DMS79 treated with DMSO at 0.1 percent for 48 hours (cell line): Measurements from ENCODE around the gene EVI2A.
A peak's percentile ranks its signal among the peaks of the same experiment; 100 is the strongest.
"Not testable (repeated sequence)": the region's sequence is repeated elsewhere in the genome, so short reads cannot be mapped to it uniquely, and the experiment has no call there.

Source experiments
- DNase-seq: peaks from one replicate; lab custom pipeline; 2025; lab: John Stamatoyannopoulos, UW

The EVI2A gene

GRCh38 chr17:31312223-31312622, 9.2 kb downstream of the EVI2A start:
- DNase-seq = not testable (repeated sequence)

DNA sequence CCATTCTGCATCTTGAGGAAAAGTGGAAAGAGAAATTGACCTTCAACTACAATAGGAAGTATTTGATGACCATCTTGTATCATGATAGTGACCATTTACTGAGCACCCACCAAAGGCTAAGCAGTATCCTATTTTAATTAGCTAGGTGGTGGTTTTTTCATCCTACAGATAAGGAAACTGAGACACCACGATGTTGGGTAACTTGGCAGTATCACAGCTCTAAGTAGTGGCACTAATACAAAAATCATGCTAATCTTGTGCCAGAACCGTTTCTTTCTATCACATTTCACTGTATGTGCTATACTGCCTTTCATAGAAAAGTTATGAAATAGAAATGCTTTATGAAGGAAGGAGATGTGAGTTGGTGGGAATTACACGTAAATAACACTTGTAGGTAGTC, 9.9 kb downstream of the EVI2A start:
- no peak for DNase-seq

DNA sequence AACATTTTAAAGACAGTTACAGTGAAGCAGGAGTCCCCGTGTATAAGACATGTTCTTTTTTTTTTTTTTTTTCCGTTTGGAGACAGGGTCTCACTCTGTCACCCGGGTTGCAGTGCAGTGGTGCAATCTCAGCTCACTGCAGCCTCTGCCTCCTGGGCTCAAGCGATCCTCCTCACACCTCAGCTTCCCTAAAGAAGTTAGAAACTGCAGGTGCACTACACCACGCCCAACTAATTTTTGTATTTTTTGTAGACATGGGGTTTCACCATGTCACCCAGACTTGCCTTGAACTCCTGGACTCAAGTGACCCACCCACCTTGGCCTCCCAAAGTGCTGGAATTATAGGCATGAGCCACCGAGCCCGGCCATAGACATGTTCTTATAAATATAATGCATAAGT, 10.5 kb downstream of the EVI2A start:
- no peak for DNase-seq

- DNase-seq = no peak
Measured at GRCh38 chr17:31310260-31310659, 11.2 kb downstream of the EVI2A start.

DNA sequence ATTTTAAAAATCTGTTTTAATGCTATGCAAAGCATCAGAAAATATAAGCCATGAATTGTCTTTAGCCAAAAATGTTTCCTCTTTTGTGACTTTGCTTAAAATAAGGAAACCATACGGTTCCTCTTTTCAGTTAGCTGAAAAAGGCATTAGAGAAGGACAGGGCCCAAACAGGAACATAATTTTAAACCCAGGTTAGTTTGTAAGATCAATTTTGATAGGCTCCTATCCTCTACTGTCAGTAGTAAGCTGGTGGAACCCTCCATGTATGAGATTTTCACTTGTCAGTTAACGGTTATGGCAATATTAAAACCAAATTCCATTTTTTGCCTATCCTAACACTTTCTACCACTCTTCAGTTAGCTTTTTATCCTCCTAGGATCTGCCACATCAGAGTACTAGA, 11.9 kb downstream of the EVI2A start:
- DNase-seq = no peak

DNA sequence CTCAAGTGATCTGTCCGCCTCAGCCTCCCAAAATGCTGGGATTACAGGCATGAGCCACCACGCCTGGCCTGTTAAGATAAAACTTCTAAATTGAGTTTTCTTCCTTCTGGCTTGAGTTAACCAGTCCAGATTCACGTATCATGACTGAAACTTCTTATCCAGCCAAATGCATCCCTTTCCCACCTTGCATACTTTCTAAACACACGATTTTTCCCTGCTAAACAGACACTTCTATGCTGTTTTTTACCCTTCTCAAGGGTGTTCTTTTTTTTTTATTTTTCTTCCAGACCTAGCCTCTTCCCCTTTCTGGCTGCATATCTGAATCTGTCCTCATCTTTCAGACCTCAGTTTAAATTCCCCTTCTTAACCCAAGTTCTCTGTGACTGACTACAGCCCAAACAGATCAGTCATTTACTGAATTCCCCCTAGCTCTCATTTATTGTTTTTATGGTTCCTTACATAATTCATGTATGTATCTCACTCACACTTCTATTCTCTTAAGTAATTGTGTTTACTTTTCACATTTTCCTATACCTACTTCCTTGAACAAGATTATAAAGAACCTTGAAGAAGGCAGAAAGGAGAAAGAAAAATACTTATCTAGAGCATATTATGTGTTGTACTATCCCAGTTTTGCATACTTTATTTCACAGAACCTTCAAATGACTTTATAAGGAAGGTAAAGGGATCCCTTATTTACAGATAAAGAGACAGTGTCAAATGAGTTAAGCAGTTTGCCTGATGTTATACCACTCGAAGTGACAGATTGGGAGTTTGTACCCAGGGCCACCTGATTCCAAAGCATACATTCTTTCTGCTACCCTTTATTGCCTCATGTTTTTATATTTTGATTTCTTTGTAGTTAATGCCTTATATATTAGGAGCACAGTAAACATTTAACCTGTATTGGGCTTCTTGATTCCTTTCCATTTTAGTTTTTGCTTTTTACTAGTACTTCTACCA, 12.8 kb downstream of the EVI2A start:
- no peak for DNase-seq

DNA sequence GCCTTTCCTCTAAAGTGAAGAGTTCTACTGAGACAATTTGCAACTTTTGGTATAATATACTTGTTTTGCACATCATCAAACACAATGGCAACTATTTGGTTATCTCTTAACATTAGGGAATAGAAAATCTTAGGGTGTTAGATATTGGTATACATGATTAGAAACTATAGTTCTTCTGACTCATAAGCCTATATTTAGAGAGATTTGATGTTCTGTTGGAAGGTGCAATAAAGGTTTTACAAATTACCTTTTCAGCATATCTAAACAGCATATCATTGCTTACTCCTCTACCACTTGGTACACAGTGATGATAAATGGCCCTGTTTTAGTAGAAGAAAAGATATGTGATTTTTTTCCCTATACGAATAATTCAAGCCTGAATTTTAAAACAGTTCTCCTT, 13.8 kb downstream of the EVI2A start:
- no peak for DNase-seq

DNA sequence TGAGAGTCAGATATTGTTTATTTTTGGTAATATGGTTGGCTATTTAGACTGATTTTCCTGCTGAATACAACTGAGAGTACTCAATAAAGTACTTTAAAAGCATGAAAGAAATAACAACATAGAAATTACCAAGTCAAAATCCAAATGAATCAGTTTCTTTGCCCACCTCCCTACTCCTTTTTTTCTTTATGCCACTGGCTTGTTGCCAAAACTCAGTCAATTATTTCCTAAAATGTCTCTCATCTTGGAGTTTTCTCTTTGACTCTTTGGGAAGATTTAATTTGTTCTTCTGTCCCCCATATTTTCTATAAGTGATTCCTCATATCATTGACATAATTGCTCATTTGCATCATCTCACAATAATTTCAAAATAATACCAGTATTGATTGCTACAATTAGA, 21.8 kb downstream of the EVI2A start:
- DNase-seq = no peak

DNA sequence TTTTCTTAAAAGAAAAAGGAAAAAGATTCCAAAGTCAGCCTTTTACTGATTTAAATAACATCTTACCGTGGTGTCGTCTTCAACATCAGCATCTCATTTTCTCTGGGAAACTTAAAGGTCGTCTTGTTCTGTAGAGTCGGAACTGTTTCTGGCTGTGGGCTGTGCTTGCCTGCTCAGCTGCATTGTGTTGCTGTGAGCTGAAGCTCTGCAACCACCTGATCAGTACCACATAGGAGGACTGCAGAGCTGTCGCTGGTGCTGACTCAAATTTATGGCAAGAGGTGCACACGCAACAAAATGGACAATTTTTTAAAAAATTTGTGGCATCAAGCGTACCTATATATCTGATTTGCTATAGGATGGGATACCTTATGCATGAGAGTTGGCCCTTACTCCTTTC, 24.3 kb downstream of the EVI2A start, which contains the start of gene OMG:
TSS of gene OMG (minus strand) at position 150 of the 400 bp plus-strand sequence. CDS start 908 bp downstream, outside the sequence.
- no peak for DNase-seq

- DNase-seq = no peak
Measured at GRCh38 chr17:31296142-31296541, 25.3 kb downstream of the EVI2A start.

- no peak for DNase-seq
Measured at GRCh38 chr17:31295489-31295871, 25.9 kb downstream of the EVI2A start.

- no peak for DNase-seq
Measured at GRCh38 chr17:31294820-31295488, 26.5 kb downstream of the EVI2A start.

- DNase-seq = no peak
Measured at GRCh38 chr17:31294231-31294630, 27.2 kb downstream of the EVI2A start.

GRCh38 chr17:31293581-31293980, 27.8 kb downstream of the EVI2A start:
- DNase-seq = no peak

DNA sequence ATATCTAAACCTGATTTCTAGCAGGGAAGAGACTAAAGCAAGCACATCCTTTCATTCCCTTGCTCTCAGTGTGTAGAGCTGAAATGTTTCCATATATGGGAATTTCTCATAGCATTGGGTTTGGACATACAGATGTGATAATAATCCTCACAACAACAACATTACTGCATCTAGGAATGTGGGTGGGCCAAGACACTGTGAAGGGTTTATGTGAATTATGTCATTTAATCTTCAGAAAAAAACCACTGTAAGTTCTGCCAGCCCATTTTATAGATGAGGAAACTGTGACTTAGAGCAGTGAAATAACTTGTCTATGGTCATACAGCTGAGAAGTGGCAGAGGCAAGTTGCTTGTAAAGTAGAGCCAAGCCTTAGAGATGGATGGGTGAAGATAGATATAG, 29.6 kb downstream of the EVI2A start:
- DNase-seq = no peak

DNA sequence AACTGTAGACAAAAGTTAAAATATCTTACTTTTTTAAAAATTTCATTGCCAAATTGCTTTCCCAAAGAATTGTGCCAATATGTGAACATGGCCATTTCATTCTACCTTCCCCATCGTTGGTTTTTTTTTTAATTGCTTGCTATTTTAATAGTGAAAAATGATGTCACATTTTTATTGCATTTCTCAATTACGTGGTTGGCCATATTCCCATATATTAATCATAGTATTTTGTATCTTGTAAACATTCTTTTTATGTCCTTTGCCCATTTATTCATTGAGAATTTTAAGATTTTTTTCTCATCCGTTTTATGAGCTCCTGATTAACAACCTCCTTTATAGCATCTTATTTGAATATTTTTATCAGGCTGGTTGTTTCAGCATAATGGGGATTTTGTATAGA, 31.6 kb downstream of the EVI2A start:
- DNase-seq = no peak

DNA sequence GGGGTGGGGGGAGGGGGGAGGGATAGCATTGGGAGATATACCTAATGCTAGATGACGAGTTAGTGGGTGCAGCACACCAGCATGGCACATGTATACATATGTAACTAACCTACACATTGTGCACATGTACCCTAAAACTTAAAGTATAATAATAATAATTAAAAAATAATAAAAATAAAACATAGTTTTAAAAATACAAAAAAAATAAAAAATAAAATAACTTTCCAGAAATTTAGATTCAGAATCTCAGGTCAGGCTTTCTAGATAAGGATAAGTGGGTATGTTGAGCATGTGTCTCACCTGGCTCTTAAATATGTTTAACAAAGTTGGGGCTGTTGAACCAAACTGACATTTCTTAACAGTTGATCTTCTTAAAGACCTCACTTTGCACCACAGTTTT, 33.5 kb downstream of the EVI2A start:
- DNase-seq = not testable (repeated sequence)

DNA sequence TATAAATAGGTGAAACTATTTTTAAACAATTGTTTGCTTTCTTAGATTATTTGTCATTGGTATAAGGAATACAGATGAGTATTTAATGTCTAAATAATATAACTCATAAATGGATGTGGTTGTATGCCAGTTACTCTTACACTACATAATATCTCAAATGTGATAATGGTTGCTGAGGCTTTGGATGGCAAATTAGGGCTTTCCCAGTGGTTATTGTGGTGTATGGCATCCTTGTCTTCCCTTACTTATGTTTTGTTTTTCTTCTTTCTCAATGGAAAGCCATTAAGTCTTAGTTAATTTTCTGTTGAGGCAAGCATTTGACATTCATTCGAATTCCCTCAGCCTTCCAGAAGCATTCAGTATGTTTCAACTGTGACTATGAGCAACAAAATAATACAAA, 34.8 kb downstream of the EVI2A start:
- DNase-seq = no peak

DNA sequence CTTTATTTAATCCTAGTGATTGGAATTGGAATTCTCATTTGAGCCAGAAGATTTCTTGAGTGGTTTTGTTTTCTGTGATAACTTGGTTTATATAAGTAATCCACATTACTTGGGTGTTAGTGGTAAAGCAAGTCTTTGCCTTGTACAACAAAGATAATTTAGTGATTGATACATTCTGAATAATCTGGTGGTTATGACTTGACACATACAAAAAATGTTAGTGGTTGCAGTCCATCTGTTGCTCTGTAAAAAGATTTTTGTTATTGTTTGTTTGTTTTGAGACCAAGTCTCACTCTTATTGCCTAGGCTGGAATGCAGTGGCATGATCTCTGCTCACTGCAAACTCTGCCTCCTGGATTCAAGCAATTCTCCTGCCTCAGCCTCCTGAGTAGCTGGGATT, 37.6 kb downstream of the EVI2A start:
- no peak for DNase-seq

DNA sequence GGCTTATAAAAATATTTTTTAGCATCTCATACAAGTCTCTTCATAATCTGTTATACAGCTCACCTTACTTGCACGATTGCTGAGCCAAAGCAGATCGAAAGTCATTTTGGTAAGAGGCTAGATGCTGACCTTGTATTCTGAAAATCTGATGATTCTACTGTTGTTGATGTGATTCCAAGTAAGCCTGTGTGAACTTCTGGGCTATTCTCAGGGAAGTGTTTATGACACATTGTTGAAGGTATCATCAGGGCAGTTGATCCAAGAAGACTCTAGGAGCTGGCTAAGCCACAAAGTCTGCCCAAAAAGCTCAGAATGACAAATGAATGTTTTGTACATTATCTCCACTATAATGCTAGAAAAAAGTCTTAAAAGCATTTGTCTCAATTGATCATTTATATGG, 40.4 kb downstream of the EVI2A start:
- no peak for DNase-seq

- DNase-seq = no peak
Measured at GRCh38 chr17:31279401-31279800, 42.0 kb downstream of the EVI2A start.

GRCh38 chr17:31275116-31275515, 46.3 kb downstream of the EVI2A start:
- DNase-seq = no peak

DNA sequence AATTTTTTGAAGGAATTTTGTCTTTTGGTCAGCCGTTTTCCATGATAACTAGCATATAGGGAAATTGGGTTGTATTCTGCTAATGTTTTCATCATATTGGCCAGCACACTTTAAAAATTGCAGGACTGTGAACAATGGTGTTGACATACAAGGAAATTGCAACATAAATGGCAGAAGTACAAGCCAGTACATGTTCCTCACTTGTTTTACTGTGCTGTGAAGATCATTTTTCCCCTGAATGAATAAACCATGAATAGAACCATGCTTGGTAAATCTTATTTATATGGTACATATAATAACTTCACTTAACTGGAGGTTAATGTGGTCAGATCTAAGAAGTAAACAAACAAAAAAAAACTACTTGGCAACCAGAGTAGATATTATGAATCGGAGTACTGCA, 47.2 kb downstream of the EVI2A start:
- DNase-seq = peak; percentile 86
